ENCODE measurements around the gene GABRD. TPM values are rescaled to one million over a fixed set of nuclear protein-coding genes. Genes with fewer than 3 reads are reported as not detected.
A peak's percentile ranks its signal among the peaks of the same experiment; 100 is the strongest.

Gene GABRD
- total and polyA plus RNA-seq, 2 experiments from 2014 or later: not detected

- Histone ChIP-seq H3K4me2 (ENCODE audit: unreplicated experiment) (no peak overlapping the region), H3K36me3 (ENCODE audit: low read depth) (no peaks in the 10 kb centered on the region), H3K9me2 (ENCODE audit: insufficient read depth) (no peaks in the 10 kb centered on the region), H2AFZ (no peak overlapping the region), H3K4me3 (no peak overlapping the region), H3F3A (ENCODE audit: insufficient read depth) (no peaks in the 10 kb centered on the region), H3K4me1 (ENCODE audit: insufficient read depth) (no peaks in the 10 kb centered on the region), H3K27ac (no peak overlapping the region), H3K9ac (no peak overlapping the region), H3K79me2 (ENCODE audit: insufficient read depth) (no peaks in the 10 kb centered on the region), H3K27me3 (replicated peaks; ENCODE audit: insufficient read depth) (peaks cover 66% of the 10 kb centered on the region), H4K20me1 (ENCODE audit: insufficient read depth) (no peaks in the 10 kb centered on the region), H3K9me3 (ENCODE audit: low read depth) (no peaks in the 10 kb centered on the region)
- DNase-seq: no peak
- in situ Hi-C loops (cut with MboI): no loop called here
- TF ChIP-seq EZH2phosphoT487 (IDR thresholded peaks at IDR 0.05; ENCODE audit: insufficient read depth, low read depth) (no peak), EZH2 (IDR thresholded peaks at IDR 0.05; ENCODE audit: insufficient read depth, poor library complexity, severe bottlenecking) (no peak)
- 21 to 32% methylated on average over 37 to 48 of the region's 48 CpGs for WGBS, 2 experiments (ENCODE audit: low coverage in 1 of 2, low lambda C conversion rate in 2 of 2, missing lambda C conversion rate in 2 of 2)
These were observed 651 bp upstream of the GABRD start for GRCh38 chr1:2018217-2019171.

GRCh38 chr1:2019571-2020309 lies 595 bp downstream of the GABRD start:
- peak; percentile 10 for DNase-seq
- Histone ChIP-seq H3K9ac (no peak overlapping the region), H3K27me3 (replicated peaks; ENCODE audit: insufficient read depth) (peaks cover 54% of the 10 kb centered on the region), H3F3A (ENCODE audit: insufficient read depth) (no peaks in the 10 kb centered on the region), H3K9me2 (ENCODE audit: insufficient read depth) (no peaks in the 10 kb centered on the region), H3K4me1 (ENCODE audit: insufficient read depth) (no peaks in the 10 kb centered on the region), H3K4me2 (ENCODE audit: unreplicated experiment) (no peak overlapping the region), H3K27ac (no peak overlapping the region), H3K36me3 (ENCODE audit: low read depth) (no peaks in the 10 kb centered on the region), H4K20me1 (ENCODE audit: insufficient read depth) (no peaks in the 10 kb centered on the region), H3K4me3 (no peak overlapping the region), H3K79me2 (ENCODE audit: insufficient read depth) (no peaks in the 10 kb centered on the region), H2AFZ (no peak overlapping the region), H3K9me3 (ENCODE audit: low read depth) (no peaks in the 10 kb centered on the region)
- in situ Hi-C loops (cut with MboI): no loop called here
- TF ChIP-seq EZH2phosphoT487 (IDR thresholded peaks at IDR 0.05; ENCODE audit: insufficient read depth, low read depth): no peak
- no peak for TF ChIP-seq EZH2 (IDR thresholded peaks at IDR 0.05; ENCODE audit: insufficient read depth, poor library complexity, severe bottlenecking)
- 8 to 10% methylated on average over 35 to 51 of the region's 61 CpGs for WGBS, 2 experiments (ENCODE audit: low coverage in 1 of 2, low lambda C conversion rate in 2 of 2, missing lambda C conversion rate in 2 of 2)

DNA sequence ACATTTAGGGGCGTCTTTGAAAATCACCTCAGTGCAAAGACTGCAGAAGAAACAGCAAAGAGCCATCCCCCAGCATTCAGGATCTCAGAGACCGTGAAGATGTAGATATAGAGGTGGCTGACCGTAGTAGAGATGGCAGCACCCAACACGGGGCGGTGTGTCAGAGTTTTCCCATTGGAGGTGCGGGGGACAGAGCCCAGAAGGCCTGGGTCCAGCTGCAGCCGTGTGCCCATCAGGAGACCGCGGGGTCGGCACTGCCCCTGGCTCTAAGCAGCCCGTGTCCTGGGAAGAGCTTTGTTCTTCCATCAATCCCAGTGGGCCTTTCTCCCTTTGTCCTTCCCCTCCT lies 1.1 kb downstream of the GABRD start:
- no peaks in the 10 kb centered on the region for H3K36me3 ChIP-seq (ENCODE audit: low read depth)
- no peaks in the 10 kb centered on the region for H3K79me2 ChIP-seq (ENCODE audit: insufficient read depth)
- H3K9me2 ChIP-seq (ENCODE audit: insufficient read depth): no peaks in the 10 kb centered on the region
- H3K27ac ChIP-seq: no peak overlapping the region
- H3K4me2 ChIP-seq (ENCODE audit: unreplicated experiment): no peak overlapping the region
- no peaks in the 10 kb centered on the region for H3K9me3 ChIP-seq (ENCODE audit: low read depth)
- DNase-seq: no peak
- no peaks in the 10 kb centered on the region for H4K20me1 ChIP-seq (ENCODE audit: insufficient read depth)
- no peaks in the 10 kb centered on the region for H3F3A ChIP-seq (ENCODE audit: insufficient read depth)
- TF ChIP-seq EZH2phosphoT487 (IDR thresholded peaks at IDR 0.05; ENCODE audit: insufficient read depth, low read depth) (no peak), EZH2 (IDR thresholded peaks at IDR 0.05; ENCODE audit: insufficient read depth, poor library complexity, severe bottlenecking) (no peak)
- 52 to 62% methylated on average over 9 to 11 of the region's 11 CpGs for WGBS, 2 experiments (ENCODE audit: low coverage in 1 of 2, low lambda C conversion rate in 2 of 2, missing lambda C conversion rate in 2 of 2)
- no peak overlapping the region for H3K4me3 ChIP-seq
- peaks cover 50% of the 10 kb centered on the region for H3K27me3 ChIP-seq (replicated peaks; ENCODE audit: insufficient read depth)
- H3K9ac ChIP-seq: no peak overlapping the region
- in situ Hi-C loops (cut with MboI): no loop called here
- no peaks in the 10 kb centered on the region for H3K4me1 ChIP-seq (ENCODE audit: insufficient read depth)
- no peak overlapping the region for H2AFZ ChIP-seq

- whole genome bisulfite sequencing, 2 experiments (ENCODE audit: low coverage in 1 of 2, low lambda C conversion rate in 2 of 2, missing lambda C conversion rate in 2 of 2): 66 to 76% methylated on average over 25 of the region's 25 CpGs
- H3K79me2 ChIP-seq (ENCODE audit: insufficient read depth): no peaks in the 10 kb centered on the region
- H3K9me3 ChIP-seq (ENCODE audit: low read depth): no peaks in the 10 kb centered on the region
- TF ChIP-seq EZH2 (IDR thresholded peaks at IDR 0.05; ENCODE audit: insufficient read depth, poor library complexity, severe bottlenecking): no peak
- TF ChIP-seq EZH2phosphoT487 (IDR thresholded peaks at IDR 0.05; ENCODE audit: insufficient read depth, low read depth): no peak
- H3F3A ChIP-seq (ENCODE audit: insufficient read depth): no peaks in the 10 kb centered on the region
- DNase-seq: no peak
- no peak overlapping the region for H3K27ac ChIP-seq
- no peak overlapping the region for H3K9ac ChIP-seq
- no peak overlapping the region for H2AFZ ChIP-seq
- peaks cover 44% of the 10 kb centered on the region for H3K27me3 ChIP-seq (replicated peaks; ENCODE audit: insufficient read depth)
- no peaks in the 10 kb centered on the region for H3K4me1 ChIP-seq (ENCODE audit: insufficient read depth)
- no peaks in the 10 kb centered on the region for H4K20me1 ChIP-seq (ENCODE audit: insufficient read depth)
- H3K4me2 ChIP-seq (ENCODE audit: unreplicated experiment): no peak overlapping the region
- in situ Hi-C loops (cut with MboI): no loop called here
- H3K4me3 ChIP-seq: no peak overlapping the region
- H3K36me3 ChIP-seq (ENCODE audit: low read depth): no peaks in the 10 kb centered on the region
- H3K9me2 ChIP-seq (ENCODE audit: insufficient read depth): no peaks in the 10 kb centered on the region
These were observed 2.4 kb downstream of the GABRD start for GRCh38 chr1:2021550-2021949.
